B cell (primary cell): ENCODE results near the gene DEAF1. TPM values are rescaled to one million over a fixed set of nuclear protein-coding genes. Genes with fewer than 3 reads are reported as not detected.

Experiments used
- ATAC-seq: fragments of 200-7000 bp; cut with Tn5 transposase; one replicate; pipeline ENCODE4 v1.10.0; 2021; ENCODE audit warnings: low read depth, mild to moderate bottlenecking, moderate number of reproducible peaks, moderate library complexity
- CTCF ChIA-PET: fragments of 350-600 bp; sonication (Branson Sonifier 250); formaldehyde crosslinking; loops from one replicate; lab custom pipeline; 2021; ENCODE audit warnings: antibody characterized with exemption, inconsistent platforms; lab: Charles Lee
- POLR2A ChIA-PET: fragments of 350-600 bp; sonication (Branson Sonifier 250); formaldehyde crosslinking; loops from one replicate; lab custom pipeline; 2021; ENCODE audit warnings: antibody characterized with exemption; lab: Charles Lee
- DNase-seq: peaks from one replicate; pipeline ENCODE4 v3.0.0; 2013
- H2AFZ ChIP-seq: 2 replicates; pipeline ENCODE4 v1.6.1; 2012; ENCODE audit warnings: mild to moderate bottlenecking, low read depth, low read length; ENCODE audit not compliant: insufficient read depth, poor library complexity, severe bottlenecking
- H3K27ac ChIP-seq, 2 donors: 1 replicate in 1 of 2; 2 replicates in 1 of 2; pipeline ENCODE4 v1.5.1; 2012 to 2013; ENCODE audit warnings: low read length in 2 of 2, mild to moderate bottlenecking in 2 of 2, moderate library complexity in 1 of 2
- H3K27me3 ChIP-seq, 4 experiments: fragments of 200-600 bp in 1 of 4; sonication (generic) in 1 of 4; replicated peaks in 1 of 4; 1 replicate in 2 of 4; 2 replicates in 2 of 4; pipeline versions ENCODE4 v1.6.1 to v1.7.0; 2013 to 2016; ENCODE audit warnings: low read length in 3 of 4, mild to moderate bottlenecking in 2 of 4, mixed read lengths in 1 of 4, moderate library complexity in 1 of 4; ENCODE audit not compliant: insufficient read depth in 4 of 4, control insufficient read depth in 3 of 4; ENCODE audit errors: control extremely low read depth in 1 of 4
- H3K36me3 ChIP-seq, 2 experiments: replicated peaks in 1 of 2; 1 replicate in 1 of 2; 2 replicates in 1 of 2; pipeline versions ENCODE4 v1.6.1 to v1.7.1; 2013; ENCODE audit warnings: low read length in 1 of 2; ENCODE audit not compliant: insufficient read depth in 2 of 2, control insufficient read depth in 1 of 2; ENCODE audit errors: control extremely low read depth in 1 of 2, extremely low read depth in 1 of 2
- H3K4me1 ChIP-seq, 2 donors: fragments of 200-600 bp in 1 of 2; sonication (generic) in 1 of 2; 1 replicate in 1 of 2; 2 replicates in 1 of 2; pipeline versions ENCODE4 v1.5.1 to v1.6.1; 2013 to 2017; ENCODE audit warnings: low read length in 2 of 2; ENCODE audit not compliant: control insufficient read depth in 2 of 2, insufficient read depth in 2 of 2
- H3K4me2 ChIP-seq: replicated peaks from 2 replicates; pipeline ENCODE3; 2012; ENCODE audit warnings: mild to moderate bottlenecking, low read depth, low read length; ENCODE audit not compliant: poor library complexity, severe bottlenecking
- H3K4me3 ChIP-seq, 5 experiments: fragments of 200-600 bp in 1 of 5; sonication (generic) in 1 of 5; 1 replicate in 3 of 5; 2 replicates in 2 of 5; pipeline versions ENCODE4 v1.5.1 to v1.7.0; 2011 to 2016; ENCODE audit warnings: low read length in 4 of 5, mild to moderate bottlenecking in 4 of 5, low read depth in 2 of 5, control low read depth in 1 of 5, moderate library complexity in 1 of 5; ENCODE audit not compliant: insufficient read depth in 1 of 5; ENCODE audit errors: control extremely low read depth in 1 of 5, extremely low read depth in 1 of 5
- H3K79me2 ChIP-seq: fragments of 200-600 bp; sonication (generic); one replicate; pipeline ENCODE4 v1.6.0; 2016; ENCODE audit warnings: low read length; ENCODE audit not compliant: control insufficient read depth, insufficient read depth
- H3K9ac ChIP-seq: fragments of 200-600 bp; sonication (generic); 2 replicates; pipeline ENCODE4 v1.6.1; 2017; ENCODE audit warnings: mild to moderate bottlenecking, low read length, moderate library complexity
- H3K9me3 ChIP-seq, 3 donors: one replicate each; pipeline versions ENCODE4 v1.6.1 to v1.7.1; 2013; ENCODE audit warnings: low read length in 2 of 3; ENCODE audit not compliant: control insufficient read depth in 2 of 3, insufficient read depth in 1 of 3; ENCODE audit errors: control extremely low read depth in 1 of 3
- H4K20me1 ChIP-seq: 2 replicates; pipeline ENCODE4 v1.6.0; 2012; ENCODE audit warnings: mild to moderate bottlenecking, low read length; ENCODE audit not compliant: insufficient read depth, control insufficient read depth, poor library complexity, severe bottlenecking
- H3K27ac Mint-ChIP-seq: one replicate; pipeline ENCODE4 v1.8.0; 2021; ENCODE audit warnings: mixed read lengths
- H3K27me3 Mint-ChIP-seq: one replicate; pipeline ENCODE4 v1.8.0; 2021; ENCODE audit warnings: mixed read lengths
- H3K4me1 Mint-ChIP-seq: one replicate; pipeline ENCODE4 v1.8.0; 2021; ENCODE audit warnings: mixed read lengths
- H3K4me3 Mint-ChIP-seq: one replicate; pipeline ENCODE4 v1.8.0; 2021; ENCODE audit warnings: mixed read lengths
- H3K9me3 Mint-ChIP-seq: one replicate; pipeline ENCODE4 v1.8.0; 2022; ENCODE audit warnings: mixed read lengths; ENCODE audit not compliant: insufficient read depth
- CTCF ChIP-seq: fragments of 200-600 bp; IDR thresholded peaks from one replicate; pipeline ENCODE4 v1.8.0; 2022; ENCODE audit warnings: antibody characterized with exemption, mild to moderate bottlenecking
- EZH2 ChIP-seq: IDR thresholded peaks from 2 replicates; pipeline ENCODE4 v1.6.1; 2012; ENCODE audit warnings: borderline replicate concordance, low read depth, mild to moderate bottlenecking, moderate library complexity, low read length; ENCODE audit not compliant: insufficient read depth, poor library complexity, severe bottlenecking
- whole genome bisulfite sequencing: methylation state at CpG from one replicate; pipeline ENCODE4 v1.1.5; 2013; ENCODE audit warnings: missing lambda C conversion rate; ENCODE audit not compliant: insufficient coverage; 5-methylcytosine and 5-hydroxymethylcytosine counted together
- intact Hi-C: fragments of 100-400 bp; cut with micrococcal nuclease; formaldehyde crosslinking; loops from one replicate; pipeline ENCODE4 v1.10.0; 2022
- polyA plus RNA-seq: library from polyadenylated mRNA; depleted of rRNA; stranded (reverse); fragments of >200 nt; gene quantifications from 2 replicates; pipeline ENCODE4 v1.2.3, GENCODE V29; 2012
- total RNA-seq, 2 donors: library from RNA; stranded (reverse); fragments of 120-200 nt in 1 of 2; gene quantifications; 1 replicate in 1 of 2; 2 replicates in 1 of 2; pipeline versions ENCODE4 v1.2.3 to v1.2.4, GENCODE V29; 2013 to 2022

The DEAF1 gene
- total and polyA plus RNA-seq, 2 donors (not counting 1 experiment from before 2014, with no cell fraction given), result 31.8 to 53.6 TPM

- DNase-seq, result no peak
- no peaks in the 10 kb centered on the region for H3K27me3 ChIP-seq
- H3K9me3 ChIP-seq, result no peaks in the 10 kb centered on the region
- no peak overlapping the region for H3K27ac ChIP-seq
- Mint-ChIP-seq H3K4me1 (peaks cover 2% of the 10 kb centered on the region), H3K9me3 (no peaks in the 10 kb centered on the region), H3K4me3 (no peak overlapping the region), H3K27me3 (no peaks in the 10 kb centered on the region), H3K27ac (no peak overlapping the region)
- peaks cover 0 to 88% of the 10 kb centered on the region in 2 experiments for H3K36me3 ChIP-seq
- 94% methylated on average over 35 of the region's 35 CpGs for WGBS
- H3K9ac ChIP-seq, result no peak overlapping the region
- peaks cover 9% of the 10 kb centered on the region for H3K79me2 ChIP-seq
- peaks cover 49% of the 10 kb centered on the region for H4K20me1 ChIP-seq
- no peak overlapping the region for H3K4me3 ChIP-seq
- H3K4me2 ChIP-seq, result no peak overlapping the region
- H3K4me1 ChIP-seq, result no peaks in the 10 kb centered on the region
- no peak overlapping the region for H2AFZ ChIP-seq
- ChIA-PET POLR2A (no interaction called here), CTCF (no interaction called here)
- TF ChIP-seq CTCF (no peak), EZH2 (no peak)
- ATAC-seq, result no peak
- intact Hi-C loops, result no loop called here
These were observed 87.8 kb downstream of the DEAF1 start for GRCh38 chr11:607020-607780.

DNA sequence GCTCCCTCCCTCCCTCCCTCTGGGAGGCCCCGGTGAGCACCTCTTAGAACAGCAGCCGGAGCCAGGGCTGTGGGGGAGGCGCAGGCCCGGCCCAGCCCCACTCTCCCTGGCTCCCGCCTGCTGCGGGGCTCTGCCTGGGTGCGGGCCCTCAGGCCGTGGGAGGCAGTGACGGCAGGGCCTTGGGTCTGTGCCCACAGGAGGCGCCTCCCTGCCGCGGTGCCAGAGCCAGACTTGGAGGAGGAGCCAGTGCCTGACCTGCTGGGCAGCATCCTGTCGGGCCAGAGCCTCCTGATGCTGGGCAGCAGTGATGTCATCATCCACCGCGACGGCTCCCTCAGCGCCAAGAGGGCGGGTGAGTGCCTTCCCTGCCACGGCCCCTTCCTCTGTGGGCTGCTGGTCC lies 88.8 kb downstream of the DEAF1 start:
- Histone ChIP-seq H3K9me3 (no peaks in the 10 kb centered on the region), H2AFZ (no peak overlapping the region), H3K9ac (no peak overlapping the region), H3K4me3 (no peak overlapping the region), H3K27me3 (no peaks in the 10 kb centered on the region), H3K79me2 (peaks cover 9% of the 10 kb centered on the region), H3K27ac (no peak overlapping the region), H3K4me1 (no peaks in the 10 kb centered on the region), H4K20me1 (peaks cover 41% of the 10 kb centered on the region), H3K36me3 (peaks cover 0 to 90% of the 10 kb centered on the region in 2 experiments), H3K4me2 (no peak overlapping the region)
- Mint-ChIP-seq H3K27ac (no peak overlapping the region), H3K27me3 (no peaks in the 10 kb centered on the region), H3K4me3 (no peak overlapping the region), H3K4me1 (no peaks in the 10 kb centered on the region), H3K9me3 (no peaks in the 10 kb centered on the region)
- 96% methylated on average over 19 of the region's 19 CpGs for WGBS
- ChIA-PET POLR2A (no interaction called here), CTCF (no interaction called here)
- TF ChIP-seq CTCF (no peak), EZH2 (no peak)
- no peak for ATAC-seq
- DNase-seq, result no peak
- intact Hi-C loops, result no loop called here
